ENCODE results near the gene ZBTB21.

ZBTB21 gene

DNA sequence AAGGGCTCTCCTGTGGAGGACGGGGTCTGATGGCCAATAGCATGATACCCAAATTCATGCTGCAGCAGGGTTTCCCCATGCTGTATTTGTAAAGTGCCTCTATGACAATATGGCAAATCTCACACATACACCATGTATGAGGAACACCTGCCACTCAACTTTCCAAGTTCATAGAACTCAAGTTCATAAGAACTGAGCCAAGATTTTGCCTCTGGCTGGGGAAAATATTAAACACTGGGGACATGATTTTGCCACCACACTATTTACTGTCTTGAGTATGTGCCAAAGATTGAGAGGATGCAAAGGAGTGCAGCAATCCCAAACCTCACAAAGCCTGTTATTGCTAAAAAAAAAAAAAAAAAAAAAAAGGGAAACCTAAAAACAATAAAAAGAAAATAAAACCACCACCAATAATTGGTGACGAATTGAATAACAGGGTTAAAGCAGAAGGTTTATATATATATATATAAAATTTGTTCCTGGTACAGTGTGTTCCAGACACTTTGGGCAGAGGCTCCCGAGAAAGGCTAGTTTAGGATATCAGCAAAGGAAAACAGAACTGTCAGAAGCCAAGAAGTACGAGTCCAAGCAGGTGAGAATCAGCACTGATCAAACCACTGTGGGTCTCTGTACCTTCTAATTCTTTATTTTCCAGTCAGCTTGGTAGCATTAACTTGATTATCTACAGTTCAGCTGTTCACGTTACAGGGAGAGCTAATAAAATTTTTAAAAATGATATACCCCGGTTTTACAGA, 24.3 kb downstream of the ZBTB21 start:
- DNase-seq, result no peak

- DNase-seq, result no peak
These were observed 26.9 kb downstream of the ZBTB21 start for GRCh38 chr21:41983229-41983628.

DNA sequence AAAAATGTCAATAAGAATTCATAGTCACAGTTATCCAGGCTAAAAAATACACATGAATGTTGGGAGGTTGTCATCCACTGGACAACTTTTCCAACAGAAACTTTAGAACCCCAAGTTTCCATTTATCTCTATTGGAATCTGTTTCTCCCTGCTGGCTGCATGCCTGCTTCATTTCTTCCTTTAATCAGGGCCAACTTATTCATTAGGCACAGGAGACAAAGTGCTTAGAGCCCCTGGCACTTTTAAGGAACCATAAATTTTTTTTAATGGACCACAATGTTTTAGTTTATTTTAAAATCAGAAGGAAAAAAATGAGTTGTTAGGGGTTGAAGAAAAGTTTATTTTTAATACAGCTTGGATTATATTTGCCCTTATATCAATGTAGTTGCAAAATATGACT, 29.6 kb downstream of the ZBTB21 start:
- no peak for DNase-seq

DNA sequence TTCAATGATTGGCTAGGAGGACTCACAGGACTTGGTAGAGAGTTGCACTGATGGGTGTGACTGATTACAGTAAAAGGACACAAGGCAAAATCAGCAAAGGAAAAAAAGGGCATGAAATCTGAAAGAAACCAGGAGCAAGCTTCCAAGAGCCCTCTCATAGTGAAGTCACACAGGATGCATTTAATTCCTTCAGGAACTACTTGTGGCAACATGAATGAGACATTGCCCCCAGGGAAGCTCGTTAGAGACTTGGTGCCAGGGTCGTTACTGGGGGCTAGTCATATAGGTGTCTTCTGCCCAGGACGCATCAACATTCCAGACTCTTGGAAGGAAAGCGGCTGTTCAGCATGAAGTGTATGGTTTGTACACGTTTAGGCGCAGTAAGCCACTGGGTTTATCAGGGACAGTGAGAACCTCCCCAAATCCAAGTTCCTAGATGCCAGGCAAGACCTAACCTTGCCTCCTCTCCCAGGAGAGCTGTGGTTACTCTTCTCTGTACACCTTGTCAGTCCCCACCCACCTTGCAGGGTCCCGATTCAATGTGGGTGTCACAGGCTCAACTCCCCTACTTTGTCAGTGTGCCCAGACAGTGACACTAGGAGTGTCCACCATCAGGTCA, 30.3 kb downstream of the ZBTB21 start:
- DNase-seq, result no peak

GRCh38 chr21:41979335-41979734, 30.8 kb downstream of the ZBTB21 start:
- no peak for DNase-seq

DNA sequence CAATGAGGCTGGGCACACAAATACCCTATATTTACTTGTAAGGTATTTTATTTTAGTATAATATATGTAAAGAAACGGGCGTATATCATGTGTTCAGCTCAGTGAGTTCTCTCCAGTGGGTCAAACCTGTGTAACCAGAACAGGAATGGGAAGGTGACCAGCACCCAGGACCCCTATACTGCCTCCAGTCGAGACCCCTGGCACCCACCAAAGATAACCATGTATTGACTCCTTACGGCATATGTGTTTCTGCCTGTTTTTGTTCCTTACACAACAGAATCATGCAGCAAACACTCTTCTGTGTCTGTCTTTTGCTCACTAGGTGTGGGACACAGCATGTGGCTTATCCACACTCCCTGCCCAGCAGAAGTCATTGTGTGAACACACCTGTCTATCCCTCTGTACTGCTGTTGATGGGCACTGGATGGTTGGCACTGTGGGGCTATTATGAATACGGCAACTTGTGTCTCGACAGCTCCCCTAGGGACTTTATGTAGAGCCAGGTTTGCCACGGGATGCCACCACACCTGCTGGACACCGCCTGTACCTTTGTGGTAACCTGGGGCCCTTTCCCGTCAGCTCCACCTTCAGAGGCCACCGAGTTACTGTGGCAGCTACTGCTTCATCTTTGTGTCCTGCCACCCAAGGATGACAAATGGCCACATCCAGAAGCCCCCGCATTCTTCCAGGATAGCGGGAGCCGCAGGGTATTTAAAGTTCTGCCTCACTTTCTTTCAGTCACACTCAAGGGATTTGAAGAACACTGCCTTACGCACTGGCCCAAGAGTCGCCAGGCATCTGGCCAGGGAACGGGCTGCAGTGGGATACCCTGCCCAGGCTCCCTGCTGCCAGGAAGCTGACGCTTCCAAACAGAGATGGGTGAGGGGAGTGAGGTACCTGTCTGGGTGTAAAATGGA, 32.9 kb downstream of the ZBTB21 start:
- no peak for DNase-seq

- no peak for DNase-seq
These were observed 33.5 kb downstream of the ZBTB21 start for GRCh38 chr21:41976611-41977010.

DNA sequence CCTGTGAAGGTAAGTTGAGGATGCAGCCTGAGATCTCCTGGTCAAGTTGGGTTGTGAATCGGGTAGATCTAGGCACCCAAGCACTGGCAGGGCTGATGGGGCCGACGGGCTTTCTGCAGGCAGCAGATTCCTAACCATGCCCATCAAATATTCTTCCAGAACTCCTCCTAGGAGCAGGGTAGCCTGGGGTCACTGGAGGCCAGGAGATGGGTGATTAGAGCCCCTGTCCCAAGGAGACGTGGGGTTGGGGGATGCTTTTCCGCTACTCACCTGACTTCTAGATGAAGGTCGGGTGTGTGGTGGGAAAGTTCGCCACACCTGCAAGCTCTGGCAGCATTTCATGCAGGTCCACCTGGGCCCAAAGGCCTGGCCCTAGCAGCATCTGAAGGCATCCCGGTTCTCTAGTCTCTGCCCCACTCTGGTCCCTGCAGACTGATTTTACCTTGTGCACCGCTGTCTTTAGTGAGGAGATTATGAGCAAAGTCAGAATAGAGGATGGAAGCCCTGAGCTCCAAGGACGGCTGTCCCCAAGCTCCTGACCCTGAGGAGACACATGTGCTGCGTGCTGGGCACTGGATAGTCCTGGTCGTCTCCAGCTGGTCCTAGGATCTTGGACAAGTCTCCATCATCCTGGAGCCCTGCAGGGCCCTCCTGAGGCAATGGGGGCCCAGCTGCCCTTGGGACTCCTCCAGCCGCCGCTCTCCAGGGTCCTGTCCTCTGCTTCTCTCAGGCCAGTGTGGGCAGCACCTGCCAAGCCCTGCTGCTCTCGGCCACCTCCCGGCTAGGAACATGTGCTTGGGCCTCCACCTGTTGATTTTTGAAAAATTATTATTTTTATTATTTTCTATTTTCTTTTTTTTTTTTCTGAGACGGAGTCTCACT, 34.5 kb downstream of the ZBTB21 start:
- no peak for DNase-seq

DNA sequence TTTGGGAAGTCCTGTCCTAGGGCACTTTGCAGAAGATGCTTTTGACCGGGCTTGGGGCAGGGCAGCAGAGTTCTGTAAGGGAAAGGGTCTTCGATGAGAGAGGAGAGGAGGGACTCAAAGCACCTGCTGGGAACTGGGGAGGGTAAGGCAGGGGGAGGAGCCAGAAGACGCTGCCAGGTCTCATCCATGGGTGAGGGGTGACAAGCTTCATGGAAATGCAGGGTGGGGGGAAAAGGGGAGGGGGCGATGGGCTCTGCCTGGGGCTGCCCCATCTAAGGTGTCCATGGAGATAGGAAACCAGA, 35.5 kb downstream of the ZBTB21 start:
- DNase-seq, result no peak

DNA sequence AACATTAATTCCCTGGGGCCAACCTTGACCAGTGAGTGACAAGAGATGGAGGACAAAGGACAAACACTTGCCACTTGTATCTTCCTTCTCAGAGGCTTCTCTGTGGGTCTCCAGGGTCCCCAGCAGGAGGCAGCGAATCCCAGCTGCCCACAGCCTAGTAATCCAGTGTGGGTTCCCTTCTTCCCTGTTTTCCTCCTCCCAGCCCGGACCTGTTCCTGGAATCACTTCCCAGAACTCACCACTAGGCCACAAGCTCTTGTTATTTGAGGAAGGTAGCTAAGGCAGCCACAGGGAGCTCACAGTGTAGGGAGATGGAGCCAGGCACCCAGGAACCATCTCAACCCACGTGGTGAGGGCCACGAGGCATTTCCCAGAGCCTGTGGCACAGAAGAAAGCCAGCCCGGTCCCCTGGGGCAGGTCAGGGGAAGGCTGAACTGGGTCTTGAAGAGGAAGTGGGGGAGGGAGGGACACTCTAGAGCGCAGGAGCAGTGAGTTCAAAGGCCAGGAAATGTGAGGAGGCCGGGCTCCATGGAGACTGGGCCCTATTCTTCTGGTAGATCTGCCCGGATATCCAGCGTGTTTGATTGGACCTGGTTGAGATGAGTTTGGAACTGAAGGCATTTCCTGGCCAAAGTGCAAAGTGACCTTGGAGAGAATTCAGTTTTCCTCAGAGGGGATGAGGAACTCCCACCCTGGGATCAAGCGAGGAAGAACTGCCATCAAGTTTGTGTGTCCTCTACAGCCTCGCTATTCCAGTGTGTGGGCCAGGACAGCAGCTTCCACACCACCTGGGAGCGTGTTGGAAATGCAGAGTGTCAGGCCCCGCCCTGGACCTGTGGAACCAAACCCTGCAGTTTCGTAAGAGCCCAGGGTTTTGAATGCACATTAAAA, 36.1 kb downstream of the ZBTB21 start:
- DNase-seq, result no peak

GRCh38 chr21:41973427-41973831, 36.7 kb downstream of the ZBTB21 start:
- no peak for DNase-seq

- no peak for DNase-seq
These were observed 37.5 kb downstream of the ZBTB21 start for GRCh38 chr21:41972511-41973205.

- no peak for DNase-seq
These were observed 38.3 kb downstream of the ZBTB21 start for GRCh38 chr21:41971891-41972290.

DNA sequence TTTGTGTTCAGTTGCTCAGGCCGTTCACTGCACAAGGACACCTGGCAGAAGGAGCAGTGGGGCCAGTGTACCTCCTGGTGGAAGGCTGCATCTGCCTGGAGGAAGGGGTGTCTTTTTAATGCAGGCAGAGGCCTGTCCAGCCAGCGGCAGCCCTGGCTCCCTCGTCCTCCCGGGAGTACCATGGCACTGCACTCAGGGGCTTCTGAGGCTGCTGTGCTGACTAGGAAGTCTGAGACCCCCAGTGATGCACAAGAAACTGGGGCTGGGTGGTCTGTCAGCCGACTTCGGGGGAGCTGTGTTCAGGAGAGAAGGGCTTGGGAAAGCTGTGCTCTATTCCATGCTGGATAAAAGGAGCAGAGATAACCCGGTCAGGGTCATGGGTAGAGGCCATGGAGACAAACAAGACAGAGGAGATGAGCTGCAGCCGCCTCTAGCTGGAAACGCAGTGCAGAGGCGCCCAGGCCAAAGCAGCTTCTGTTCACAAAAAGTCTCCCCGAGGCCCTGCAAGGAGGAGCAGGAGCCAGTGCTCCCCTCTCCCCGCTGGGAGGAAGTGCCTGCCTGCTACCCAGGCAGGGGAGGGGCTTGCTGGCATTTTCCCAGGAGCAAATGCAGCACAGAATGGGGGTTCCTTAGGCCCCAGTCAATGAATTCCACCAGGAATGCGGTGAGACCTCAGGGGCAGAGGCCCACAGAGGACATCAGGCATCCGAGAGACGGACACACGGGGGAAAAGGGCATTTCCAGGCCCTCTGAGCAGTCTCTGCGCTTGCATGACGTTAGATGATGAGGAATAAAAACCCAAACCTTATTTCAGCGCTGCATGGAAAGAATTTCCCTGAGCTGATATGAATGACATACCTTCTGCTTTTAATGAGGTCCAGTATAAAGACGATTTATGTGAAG, 39.2 kb downstream of the ZBTB21 start:
- no peak for DNase-seq

DNA sequence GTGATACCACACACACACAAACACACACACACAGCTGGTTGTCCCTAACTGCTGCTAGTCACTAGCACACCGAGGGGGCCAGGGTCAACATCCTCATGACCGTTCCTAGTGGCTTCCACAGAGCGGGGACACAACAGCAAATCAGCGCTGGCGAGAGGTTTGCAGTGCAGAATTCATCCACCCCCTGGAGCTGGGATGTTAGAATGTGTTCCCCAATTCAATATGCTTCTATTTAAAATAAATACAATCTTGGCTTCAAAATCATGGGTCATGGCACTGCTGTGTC, 40.1 kb downstream of the ZBTB21 start:
- no peak for DNase-seq

DNA sequence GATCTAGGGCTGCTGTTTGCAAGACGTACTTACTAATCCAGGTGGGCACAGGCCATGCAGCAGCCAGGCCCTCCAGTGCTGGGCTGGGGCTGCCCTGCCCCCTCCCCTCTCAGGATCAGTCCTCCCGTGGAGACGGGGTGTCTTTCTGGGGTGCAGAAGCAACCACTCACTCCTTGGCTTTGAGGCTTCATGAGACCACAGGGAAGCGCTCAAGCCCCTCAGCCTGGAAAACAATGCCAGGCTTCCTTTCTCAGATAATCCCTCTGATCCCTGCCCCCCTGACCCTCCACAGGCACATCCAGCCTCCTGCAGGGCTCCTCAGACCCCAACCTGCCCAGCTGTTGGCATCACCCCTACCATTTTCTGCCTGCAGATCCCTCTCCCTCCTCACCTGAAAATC, 42.5 kb downstream of the ZBTB21 start:
- DNase-seq, result peak; percentile 21

DNA sequence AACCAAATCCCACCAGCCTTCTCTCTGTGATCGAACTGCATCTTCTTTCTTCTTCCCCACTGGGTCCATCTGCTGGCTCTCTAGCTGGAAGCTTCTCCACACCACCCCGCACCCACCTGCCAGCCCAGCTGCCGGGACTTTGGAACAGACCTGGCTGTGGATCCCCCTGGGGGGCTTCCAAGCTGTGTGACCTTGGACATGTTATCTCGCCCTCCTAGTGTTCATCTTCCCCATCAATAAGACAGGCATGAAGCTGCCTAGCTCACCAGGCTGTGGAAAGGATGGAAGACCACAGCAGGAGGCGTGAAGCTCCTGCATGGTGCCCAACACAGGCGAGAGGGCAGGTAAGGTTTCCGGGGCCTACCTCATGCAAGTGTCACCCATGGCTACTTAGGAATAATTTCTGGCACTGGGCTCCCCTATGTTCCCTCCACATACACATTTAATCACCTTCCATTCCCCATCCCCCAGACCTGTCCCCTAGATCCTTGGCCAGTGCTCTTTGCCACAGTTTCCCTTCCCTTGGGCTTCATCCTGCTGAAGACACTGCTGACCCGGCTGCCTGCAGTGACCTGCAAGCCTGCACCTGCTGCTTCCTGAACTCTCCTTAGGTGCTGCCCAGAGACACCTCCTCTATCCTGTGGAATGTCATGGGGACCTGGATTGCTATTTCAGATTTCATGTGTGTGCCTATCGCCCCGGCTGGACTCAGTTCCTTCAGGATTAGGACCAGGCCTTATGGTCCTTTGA, 43.1 kb downstream of the ZBTB21 start:
- peak; percentile 39 for DNase-seq

DNA sequence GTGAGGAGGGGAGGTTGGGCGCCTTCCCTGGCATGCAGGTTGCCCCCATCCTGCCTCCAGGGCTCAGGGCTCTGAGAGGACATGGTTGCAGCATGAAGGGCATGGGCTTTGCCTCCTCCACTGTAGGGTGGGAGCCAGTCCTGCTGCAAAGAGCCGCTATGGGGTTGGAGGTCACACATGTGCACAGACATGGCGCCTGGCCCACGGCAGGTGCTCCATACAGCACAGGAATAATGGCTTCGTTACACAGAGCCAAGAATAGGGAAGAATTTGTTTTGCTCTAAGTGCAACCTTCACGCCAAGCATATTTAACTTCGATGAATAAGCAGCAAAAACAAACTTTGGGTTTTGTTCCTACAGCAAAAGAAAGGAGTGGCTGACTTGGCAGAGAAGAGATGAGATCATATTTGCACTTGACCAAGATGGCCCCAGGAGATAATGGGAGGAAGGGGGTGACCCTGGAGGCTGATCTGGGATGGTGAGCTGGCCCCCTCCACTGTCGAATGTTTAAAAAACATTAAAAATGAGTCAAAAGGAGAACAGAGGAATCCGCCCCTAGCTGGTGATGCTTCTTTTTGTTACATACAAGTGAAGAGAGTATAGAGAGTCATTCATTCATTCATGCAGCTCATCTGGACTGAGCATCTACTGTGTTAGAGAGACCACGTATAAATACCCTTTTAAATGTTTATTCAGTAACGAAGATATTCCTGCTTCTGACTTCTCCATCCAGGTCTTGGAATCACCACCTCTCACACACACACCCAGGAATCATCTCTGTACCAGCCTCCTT, 43.9 kb downstream of the ZBTB21 start:
- no peak for DNase-seq
